H1 (cell line): Measurements from ENCODE around the gene KRT37. TPM values are rescaled to one million over a fixed set of nuclear protein-coding genes. Genes with fewer than 3 reads are reported as not detected.

ENCODE experiments used
- BCL11A ChIP-seq, 2 experiments: IDR thresholded peaks; one replicate each; pipeline ENCODE4 v1.6.1; 2011; ENCODE audit warnings: low read depth in 2 of 2, low read length in 2 of 2, mild to moderate bottlenecking in 2 of 2
- CEBPB ChIP-seq: IDR thresholded peaks from 2 replicates; pipeline ENCODE4 v1.6.1; 2012; ENCODE audit warnings: low read depth, low read length
- JUND ChIP-seq: IDR thresholded peaks from 2 replicates; pipeline ENCODE4 v1.6.1; 2011; ENCODE audit warnings: mild to moderate bottlenecking, improper control_type of control experiment, low read length
- RFX5 ChIP-seq: IDR thresholded peaks from 2 replicates; pipeline ENCODE4 v1.6.1; 2011; ENCODE audit warnings: low read depth, low read length, improper control_type of control experiment, borderline replicate concordance
- SIN3A ChIP-seq, 2 experiments: IDR thresholded peaks in 1 of 2; conservative IDR thresholded peaks in 1 of 2; 2 replicates each; pipeline ENCODE4 v1.6.1; 2011 to 2012; ENCODE audit warnings: low read length in 2 of 2, improper control_type of control experiment in 1 of 2, low read depth in 1 of 2, mild to moderate bottlenecking in 1 of 2
- TAF7 ChIP-seq: optimal IDR thresholded peaks from 2 replicates; pipeline ENCODE3; 2011; ENCODE audit warnings: low read depth, mild to moderate bottlenecking, inconsistent platforms, low read length, moderate library complexity, borderline replicate concordance
- TBP ChIP-seq: IDR thresholded peaks from 2 replicates; pipeline ENCODE4 v1.6.1; 2011; ENCODE audit warnings: low read depth, low read length, improper control_type of control experiment
- polyA plus RNA-seq, 7 experiments: library from polyadenylated mRNA; depleted of rRNA in 3 of 7; stranded (reverse) in 5 of 7; unstranded in 2 of 7; fragments of >200 nt in 5 of 7; fragments of 200-250 nt in 2 of 7; gene quantifications; 1 replicate in 5 of 7; 2 replicates in 1 of 7; 4 replicates in 1 of 7; pipeline versions ENCODE4 v1.2.1 to v1.2.3, GENCODE V29; 2011 to 2013; ENCODE audit warnings: missing spikeins in 2 of 7, mixed read lengths in 2 of 7
- total RNA-seq: library from RNA; stranded (reverse); fragmentation: NEBNext Ultra II Directional; extraction: Animal tissue kit (Norgen Biotek cat#: 25700); gene quantifications from 2 replicates; pipeline ENCODE4 v1.2.1, GENCODE V29; 2021
- TF ChIP-seq, protein P1 (sequence below): fragments of 300-600 bp; sonication (generic); IDR thresholded peaks from 2 replicates; pipeline ENCODE4 v1.7.1; 2012; ENCODE audit warnings: low read length, moderate library complexity, mild to moderate bottlenecking, inconsistent platforms; ENCODE audit not compliant: insufficient replicate concordance
- TF ChIP-seq, protein P2 (sequence below): IDR thresholded peaks from 2 replicates; pipeline ENCODE4 v1.6.1; 2011; ENCODE audit warnings: low read length, improper control_type of control experiment

Gene KRT37
- total and polyA plus RNA-seq, 2 of the 8 experiments (the other 6 are each of a cell fraction or from before 2014, with no cell fraction given): not detected

DNA sequence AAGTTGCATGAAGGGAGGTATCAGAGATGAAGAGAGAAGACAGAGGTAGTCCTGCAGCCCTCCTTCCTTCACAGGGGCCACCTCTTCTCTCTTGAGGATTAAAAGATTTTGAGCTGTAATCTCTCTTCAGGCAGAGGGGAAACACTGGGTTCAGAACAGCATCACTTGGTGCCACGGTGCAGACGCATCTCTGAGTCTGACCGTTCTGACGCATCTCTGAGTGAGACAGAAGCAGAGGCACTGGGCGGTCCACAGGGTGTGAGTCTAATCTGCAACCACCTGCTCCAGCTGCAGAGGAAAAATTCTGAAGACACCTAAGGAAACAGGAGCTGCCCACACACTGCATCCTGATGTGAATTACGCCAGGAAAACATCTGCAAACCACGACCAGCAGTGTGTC is 5.3 kb upstream of the KRT37 start (continued):
- TF ChIP-seq, protein P1, sequence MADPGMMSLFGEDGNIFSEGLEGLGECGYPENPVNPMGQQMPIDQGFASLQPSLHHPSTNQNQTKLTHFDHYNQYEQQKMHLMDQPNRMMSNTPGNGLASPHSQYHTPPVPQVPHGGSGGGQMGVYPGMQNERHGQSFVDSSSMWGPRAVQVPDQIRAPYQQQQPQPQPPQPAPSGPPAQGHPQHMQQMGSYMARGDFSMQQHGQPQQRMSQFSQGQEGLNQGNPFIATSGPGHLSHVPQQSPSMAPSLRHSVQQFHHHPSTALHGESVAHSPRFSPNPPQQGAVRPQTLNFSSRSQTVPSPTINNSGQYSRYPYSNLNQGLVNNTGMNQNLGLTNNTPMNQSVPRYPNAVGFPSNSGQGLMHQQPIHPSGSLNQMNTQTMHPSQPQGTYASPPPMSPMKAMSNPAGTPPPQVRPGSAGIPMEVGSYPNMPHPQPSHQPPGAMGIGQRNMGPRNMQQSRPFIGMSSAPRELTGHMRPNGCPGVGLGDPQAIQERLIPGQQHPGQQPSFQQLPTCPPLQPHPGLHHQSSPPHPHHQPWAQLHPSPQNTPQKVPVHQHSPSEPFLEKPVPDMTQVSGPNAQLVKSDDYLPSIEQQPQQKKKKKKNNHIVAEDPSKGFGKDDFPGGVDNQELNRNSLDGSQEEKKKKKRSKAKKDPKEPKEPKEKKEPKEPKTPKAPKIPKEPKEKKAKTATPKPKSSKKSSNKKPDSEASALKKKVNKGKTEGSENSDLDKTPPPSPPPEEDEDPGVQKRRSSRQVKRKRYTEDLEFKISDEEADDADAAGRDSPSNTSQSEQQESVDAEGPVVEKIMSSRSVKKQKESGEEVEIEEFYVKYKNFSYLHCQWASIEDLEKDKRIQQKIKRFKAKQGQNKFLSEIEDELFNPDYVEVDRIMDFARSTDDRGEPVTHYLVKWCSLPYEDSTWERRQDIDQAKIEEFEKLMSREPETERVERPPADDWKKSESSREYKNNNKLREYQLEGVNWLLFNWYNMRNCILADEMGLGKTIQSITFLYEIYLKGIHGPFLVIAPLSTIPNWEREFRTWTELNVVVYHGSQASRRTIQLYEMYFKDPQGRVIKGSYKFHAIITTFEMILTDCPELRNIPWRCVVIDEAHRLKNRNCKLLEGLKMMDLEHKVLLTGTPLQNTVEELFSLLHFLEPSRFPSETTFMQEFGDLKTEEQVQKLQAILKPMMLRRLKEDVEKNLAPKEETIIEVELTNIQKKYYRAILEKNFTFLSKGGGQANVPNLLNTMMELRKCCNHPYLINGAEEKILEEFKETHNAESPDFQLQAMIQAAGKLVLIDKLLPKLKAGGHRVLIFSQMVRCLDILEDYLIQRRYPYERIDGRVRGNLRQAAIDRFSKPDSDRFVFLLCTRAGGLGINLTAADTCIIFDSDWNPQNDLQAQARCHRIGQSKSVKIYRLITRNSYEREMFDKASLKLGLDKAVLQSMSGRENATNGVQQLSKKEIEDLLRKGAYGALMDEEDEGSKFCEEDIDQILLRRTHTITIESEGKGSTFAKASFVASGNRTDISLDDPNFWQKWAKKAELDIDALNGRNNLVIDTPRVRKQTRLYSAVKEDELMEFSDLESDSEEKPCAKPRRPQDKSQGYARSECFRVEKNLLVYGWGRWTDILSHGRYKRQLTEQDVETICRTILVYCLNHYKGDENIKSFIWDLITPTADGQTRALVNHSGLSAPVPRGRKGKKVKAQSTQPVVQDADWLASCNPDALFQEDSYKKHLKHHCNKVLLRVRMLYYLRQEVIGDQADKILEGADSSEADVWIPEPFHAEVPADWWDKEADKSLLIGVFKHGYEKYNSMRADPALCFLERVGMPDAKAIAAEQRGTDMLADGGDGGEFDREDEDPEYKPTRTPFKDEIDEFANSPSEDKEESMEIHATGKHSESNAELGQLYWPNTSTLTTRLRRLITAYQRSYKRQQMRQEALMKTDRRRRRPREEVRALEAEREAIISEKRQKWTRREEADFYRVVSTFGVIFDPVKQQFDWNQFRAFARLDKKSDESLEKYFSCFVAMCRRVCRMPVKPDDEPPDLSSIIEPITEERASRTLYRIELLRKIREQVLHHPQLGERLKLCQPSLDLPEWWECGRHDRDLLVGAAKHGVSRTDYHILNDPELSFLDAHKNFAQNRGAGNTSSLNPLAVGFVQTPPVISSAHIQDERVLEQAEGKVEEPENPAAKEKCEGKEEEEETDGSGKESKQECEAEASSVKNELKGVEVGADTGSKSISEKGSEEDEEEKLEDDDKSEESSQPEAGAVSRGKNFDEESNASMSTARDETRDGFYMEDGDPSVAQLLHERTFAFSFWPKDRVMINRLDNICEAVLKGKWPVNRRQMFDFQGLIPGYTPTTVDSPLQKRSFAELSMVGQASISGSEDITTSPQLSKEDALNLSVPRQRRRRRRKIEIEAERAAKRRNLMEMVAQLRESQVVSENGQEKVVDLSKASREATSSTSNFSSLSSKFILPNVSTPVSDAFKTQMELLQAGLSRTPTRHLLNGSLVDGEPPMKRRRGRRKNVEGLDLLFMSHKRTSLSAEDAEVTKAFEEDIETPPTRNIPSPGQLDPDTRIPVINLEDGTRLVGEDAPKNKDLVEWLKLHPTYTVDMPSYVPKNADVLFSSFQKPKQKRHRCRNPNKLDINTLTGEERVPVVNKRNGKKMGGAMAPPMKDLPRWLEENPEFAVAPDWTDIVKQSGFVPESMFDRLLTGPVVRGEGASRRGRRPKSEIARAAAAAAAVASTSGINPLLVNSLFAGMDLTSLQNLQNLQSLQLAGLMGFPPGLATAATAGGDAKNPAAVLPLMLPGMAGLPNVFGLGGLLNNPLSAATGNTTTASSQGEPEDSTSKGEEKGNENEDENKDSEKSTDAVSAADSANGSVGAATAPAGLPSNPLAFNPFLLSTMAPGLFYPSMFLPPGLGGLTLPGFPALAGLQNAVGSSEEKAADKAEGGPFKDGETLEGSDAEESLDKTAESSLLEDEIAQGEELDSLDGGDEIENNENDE: no peak
- TF ChIP-seq CEBPB: no peak
- no peak for TF ChIP-seq RFX5
- no peak for TF ChIP-seq TAF7
- TF ChIP-seq, protein P2, sequence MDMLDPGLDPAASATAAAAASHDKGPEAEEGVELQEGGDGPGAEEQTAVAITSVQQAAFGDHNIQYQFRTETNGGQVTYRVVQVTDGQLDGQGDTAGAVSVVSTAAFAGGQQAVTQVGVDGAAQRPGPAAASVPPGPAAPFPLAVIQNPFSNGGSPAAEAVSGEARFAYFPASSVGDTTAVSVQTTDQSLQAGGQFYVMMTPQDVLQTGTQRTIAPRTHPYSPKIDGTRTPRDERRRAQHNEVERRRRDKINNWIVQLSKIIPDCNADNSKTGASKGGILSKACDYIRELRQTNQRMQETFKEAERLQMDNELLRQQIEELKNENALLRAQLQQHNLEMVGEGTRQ: no peak
- no peak for TF ChIP-seq TBP
- TF ChIP-seq SIN3A (conservative IDR thresholded peaks at IDR 0.05 in 1 of 2, IDR thresholded peaks at IDR 0.05 in 1 of 2; ENCODE audit: low read depth in 1 of 2, low read length in 2 of 2): no peak
- TF ChIP-seq JUND: no peak
- no peak for TF ChIP-seq BCL11A (IDR thresholded peaks at IDR 0.05; ENCODE audit: low read depth in 2 of 2, low read length in 2 of 2)
